ENCODE data around the gene CHRM1. TPM values are rescaled to one million over a fixed set of nuclear protein-coding genes. Genes with fewer than 3 reads are reported as not detected.
A peak's percentile ranks its signal among the peaks of the same experiment; 100 is the strongest.

CHRM1 gene
- polyA plus RNA-seq, 3 donors, result not detected

GRCh38 chr11:62912268-62912667 lies 8.9 kb downstream of the CHRM1 start:
- no peak overlapping the region for H2AFZ ChIP-seq (ENCODE audit: insufficient read depth, low read depth, low read length, poor library complexity, severe bottlenecking)
- H3K27ac ChIP-seq (ENCODE audit: low read depth in 1 of 2, low read length in 2 of 2), result no peak overlapping the region
- no peak overlapping the region for H3K4me2 ChIP-seq (replicated peaks; ENCODE audit: extremely low read depth, low read length, poor library complexity, severe bottlenecking)
- DNase-seq, result no peak
- no peak for TF ChIP-seq CTCF (IDR thresholded peaks at IDR 0.05)
- 85% methylated on average over 1 of the region's 3 CpGs for WGBS (ENCODE audit: insufficient coverage)
- no peaks in the 10 kb centered on the region for H3K4me1 Mint-ChIP-seq
- H3K36me3 ChIP-seq (replicated peaks in 1 of 2; ENCODE audit: control insufficient read depth in 1 of 2, insufficient read depth in 2 of 2, low read length in 2 of 2), result no peaks in the 10 kb centered on the region
- peaks cover 2 to 17% (median 15%) of the 10 kb centered on the region in 3 donors for H3K27me3 Mint-ChIP-seq (ENCODE audit: low read depth in 3 of 3)
- no peaks in the 10 kb centered on the region for H3K36me3 Mint-ChIP-seq
- no peak overlapping the region for H3K4me3 Mint-ChIP-seq
- H3K79me2 ChIP-seq (ENCODE audit: insufficient read depth, low read length), result no peaks in the 10 kb centered on the region
- no peak overlapping the region for H3K27ac Mint-ChIP-seq
- intact Hi-C loops (cut with micrococcal nuclease), result no loop called here
- no peaks in the 10 kb centered on the region for H3K4me1 ChIP-seq (ENCODE audit: control insufficient read depth in 1 of 2, insufficient read depth in 2 of 2, low read length in 2 of 2)
- H3K9me3 Mint-ChIP-seq, result no peaks in the 10 kb centered on the region
- no peaks in the 10 kb centered on the region for H4K20me1 ChIP-seq (ENCODE audit: insufficient read depth, low read length)
- H3K9ac ChIP-seq (ENCODE audit: insufficient read depth, low read length, poor library complexity, severe bottlenecking), result peak overlapping the region; percentile 15
- H3K4me3 ChIP-seq (replicated peaks in 1 of 3; ENCODE audit: low read depth in 2 of 3, low read length in 3 of 3), result no peak overlapping the region
- H3K9me3 ChIP-seq (replicated peaks in 1 of 2; ENCODE audit: control insufficient read depth in 1 of 2, insufficient read depth in 1 of 2, low read length in 2 of 2), result no peaks in the 10 kb centered on the region
- no peaks in the 10 kb centered on the region for H3K27me3 ChIP-seq (ENCODE audit: control insufficient read depth in 2 of 2, insufficient read depth in 2 of 2, low read length in 2 of 2)

DNA sequence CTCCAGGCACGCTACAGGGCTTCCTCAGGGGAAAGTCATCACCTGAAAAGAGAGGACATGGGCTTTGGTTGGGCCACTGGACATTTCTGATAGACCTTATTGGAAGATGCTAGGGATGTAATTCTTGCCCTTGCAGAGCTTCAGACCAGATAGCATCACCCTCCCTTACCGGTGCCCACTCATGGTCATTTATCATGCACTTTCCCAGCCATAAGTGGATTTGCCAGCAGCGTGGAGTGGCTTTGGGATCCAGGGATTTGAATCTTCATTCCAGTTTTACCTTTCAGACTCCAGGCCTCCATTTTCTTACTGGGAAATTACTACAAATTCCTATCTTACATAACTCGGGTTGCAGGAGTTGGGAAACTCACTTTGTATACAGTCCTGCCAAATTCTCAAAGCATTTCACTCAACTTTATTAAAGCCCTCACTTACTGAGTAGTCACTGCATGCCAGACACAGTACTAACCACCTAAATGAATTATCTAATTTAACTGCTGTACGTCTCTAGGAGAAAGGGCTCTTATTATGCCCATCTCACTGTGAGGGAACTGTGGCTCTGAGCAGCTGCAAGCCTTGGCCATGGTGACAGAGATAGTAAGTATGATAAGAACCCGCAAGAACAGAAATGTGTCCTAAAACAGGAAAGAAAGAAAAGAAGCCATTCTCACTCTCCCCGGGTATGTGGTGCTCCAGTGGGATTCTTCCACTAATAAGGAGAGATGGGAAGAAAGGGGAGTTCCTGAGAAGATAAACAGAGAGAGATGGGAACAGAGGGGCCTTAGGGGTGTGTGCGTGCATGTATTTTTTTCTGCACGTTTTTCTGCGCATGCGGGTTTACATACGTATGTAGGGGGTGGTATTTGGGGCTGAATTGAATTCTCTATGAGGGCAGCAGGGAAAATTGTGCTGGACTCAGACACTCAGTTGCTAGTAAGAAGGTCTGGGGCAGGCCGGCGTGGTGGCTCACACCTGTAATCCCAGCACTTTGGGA lies 9.7 kb downstream of the CHRM1 start:
- Histone ChIP-seq H4K20me1 (ENCODE audit: insufficient read depth, low read length) (no peaks in the 10 kb centered on the region), H3K9me3 (replicated peaks in 1 of 2; ENCODE audit: control insufficient read depth in 1 of 2, insufficient read depth in 1 of 2, low read length in 2 of 2) (no peaks in the 10 kb centered on the region), H2AFZ (ENCODE audit: insufficient read depth, low read depth, low read length, poor library complexity, severe bottlenecking) (no peak overlapping the region), H3K4me2 (replicated peaks; ENCODE audit: extremely low read depth, low read length, poor library complexity, severe bottlenecking) (no peak overlapping the region), H3K36me3 (replicated peaks in 1 of 2; ENCODE audit: control insufficient read depth in 1 of 2, insufficient read depth in 2 of 2, low read length in 2 of 2) (no peaks in the 10 kb centered on the region), H3K9ac (ENCODE audit: insufficient read depth, low read length, poor library complexity, severe bottlenecking) (no peak overlapping the region), H3K4me1 (ENCODE audit: control insufficient read depth in 1 of 2, insufficient read depth in 2 of 2, low read length in 2 of 2) (no peaks in the 10 kb centered on the region), H3K79me2 (ENCODE audit: insufficient read depth, low read length) (no peaks in the 10 kb centered on the region), H3K27me3 (ENCODE audit: control insufficient read depth in 2 of 2, insufficient read depth in 2 of 2, low read length in 2 of 2) (no peaks in the 10 kb centered on the region), H3K4me3 (replicated peaks in 1 of 3; ENCODE audit: low read depth in 2 of 3, low read length in 3 of 3) (no peak overlapping the region), H3K27ac (ENCODE audit: low read depth in 1 of 2, low read length in 2 of 2) (no peak overlapping the region)
- Mint-ChIP-seq H3K4me3 (no peak overlapping the region), H3K9me3 (no peaks in the 10 kb centered on the region), H3K36me3 (no peaks in the 10 kb centered on the region), H3K27ac (no peak overlapping the region), H3K4me1 (no peaks in the 10 kb centered on the region), H3K27me3 (ENCODE audit: low read depth in 3 of 3) (peaks cover 6 to 17% (median 14%) of the 10 kb centered on the region in 3 donors)
- WGBS (ENCODE audit: insufficient coverage), result 84% methylated on average over 8 of the region's 14 CpGs
- intact Hi-C loops (cut with micrococcal nuclease), result no loop called here
- TF ChIP-seq CTCF (IDR thresholded peaks at IDR 0.05), result no peak
- no peak for DNase-seq

All from CD14-positive monocyte (primary cell).